PC-3 (cell line): ENCODE data around the gene DNAL4. TPM values are rescaled to one million over a fixed set of nuclear protein-coding genes. Genes with fewer than 3 reads are reported as not detected.

Source experiments
- ATAC-seq: fragments of 200-7000 bp; cut with Tn5 transposase; 2 replicates; pipeline ENCODE4 v1.9.1; 2020; ENCODE audit warnings: mild to moderate bottlenecking, moderate library complexity
- BruUV-seq: library from RNA; stranded (reverse); fragments of 400-500 nt; replicated peaks from 2 replicates; lab custom pipeline; 2021; lab: Mats Ljungman, UMichigan
- CTCF ChIA-PET: fragments of 300-600 bp; sonication (Branson Sonifier 250); formaldehyde crosslinking; loops from one replicate; lab custom pipeline; 2022; ENCODE audit warnings: antibody characterized with exemption; lab: Charles Lee
- POLR2A ChIA-PET: fragments of 300-600 bp; sonication (Branson Sonifier 250); formaldehyde crosslinking; loops from one replicate; lab custom pipeline; 2022; ENCODE audit warnings: antibody characterized with exemption; ENCODE audit not compliant: unreplicated experiment; lab: Charles Lee
- DNase-seq: peaks from one replicate; pipeline ENCODE4 v3.0.0-alpha.2; 2015
- H2AFZ ChIP-seq: fragments of 300-600 bp; sonication (generic); 2 replicates; pipeline ENCODE4 v1.6.0; 2016; ENCODE audit warnings: antibody characterized with exemption, low read length
- H3F3A ChIP-seq: fragments of 300-600 bp; sonication (generic); one replicate; pipeline ENCODE4 v1.6.0; 2017; ENCODE audit warnings: antibody characterized with exemption, low read length, control low read depth, mild to moderate bottlenecking; ENCODE audit not compliant: unreplicated experiment
- H3K27ac ChIP-seq: fragments of 300-600 bp; sonication (generic); 2 replicates; pipeline ENCODE4 v1.5.1; 2016; ENCODE audit warnings: mild to moderate bottlenecking, low read length
- H3K27me3 ChIP-seq: fragments of 300-600 bp; sonication (generic); 2 replicates; pipeline ENCODE4 v1.6.1; 2016; ENCODE audit warnings: low read length, mixed read lengths
- H3K36me3 ChIP-seq: fragments of 300-600 bp; sonication (generic); 2 replicates; pipeline ENCODE4 v1.6.1; 2016; ENCODE audit warnings: low read depth, mixed run types, low read length, mixed read lengths
- H3K4me1 ChIP-seq: fragments of 300-600 bp; sonication (generic); 2 replicates; pipeline ENCODE4 v1.5.1; 2016; ENCODE audit warnings: low read length; ENCODE audit not compliant: insufficient read depth
- H3K4me2 ChIP-seq: fragments of 300-600 bp; sonication (generic); 2 replicates; pipeline ENCODE4 v1.6.0; 2016; ENCODE audit warnings: low read length
- H3K4me3 ChIP-seq: fragments of 300-600 bp; sonication (generic); 2 replicates; pipeline ENCODE4 v1.5.1; 2016; ENCODE audit warnings: mild to moderate bottlenecking, low read length, mixed read lengths
- H3K79me2 ChIP-seq: fragments of 300-600 bp; sonication (generic); 2 replicates; pipeline ENCODE4 v1.6.1; 2017; ENCODE audit warnings: low read length, mixed read lengths
- H3K9ac ChIP-seq: fragments of 300-600 bp; sonication (generic); 2 replicates; pipeline ENCODE4 v1.6.0; 2016; ENCODE audit warnings: mild to moderate bottlenecking, low read length
- H3K9me2 ChIP-seq: fragments of 300-600 bp; sonication (generic); replicated peaks from 2 replicates; pipeline ENCODE4 v1.6.1; 2016; ENCODE audit warnings: mixed run types, low read length, mixed read lengths
- H3K9me3 ChIP-seq: fragments of 300-600 bp; sonication (generic); 2 replicates; pipeline ENCODE4 v1.6.1; 2016; ENCODE audit warnings: low read length, mixed read lengths
- H4K20me1 ChIP-seq: fragments of 300-600 bp; sonication (generic); 2 replicates; pipeline ENCODE4 v1.6.1; 2016; ENCODE audit warnings: low read length, mixed read lengths
- CTCF ChIP-seq: fragments of 300-600 bp; sonication (generic); conservative IDR thresholded peaks from 2 replicates; pipeline ENCODE4 v1.5.1; 2017; ENCODE audit warnings: antibody characterized with exemption, low read depth, mild to moderate bottlenecking, low read length
- EZH2 ChIP-seq: fragments of 300-600 bp; sonication (generic); IDR thresholded peaks from one replicate; pipeline ENCODE4 v1.6.1; 2017; ENCODE audit warnings: antibody characterized with exemption, mild to moderate bottlenecking, low read length; ENCODE audit not compliant: unreplicated experiment
- EZH2phosphoT487 ChIP-seq: fragments of 300-600 bp; sonication (generic); IDR thresholded peaks from 2 replicates; pipeline ENCODE4 v1.6.1; 2018; ENCODE audit warnings: mild to moderate bottlenecking, antibody characterized with exemption, low read length, borderline replicate concordance
- intact Hi-C: fragments of 100-400 bp; cut with micrococcal nuclease; formaldehyde crosslinking; loops from 2 replicates; pipeline ENCODE4 v1.9.0; 2023
- total RNA-seq: library from RNA; depleted of rRNA; stranded (reverse); fragments of >200 nt; gene quantifications from 2 replicates; pipeline ENCODE4 v1.2.3, GENCODE V29; 2014

Gene DNAL4
- total RNA-seq, 1 experiment from 2014 or later, result 22.5 TPM

GRCh38 chr22:38759005-38759404 lies 34.9 kb downstream of the DNAL4 start:
- peaks cover 20% of the 10 kb centered on the region for H3K4me1 ChIP-seq
- TF ChIP-seq CTCF, result no peak
- no peak for TF ChIP-seq EZH2
- no peak for TF ChIP-seq EZH2phosphoT487
- H3K9ac ChIP-seq, result no peak overlapping the region
- CTCF ChIA-PET, result no interaction called here
- DNase-seq (no peak), ATAC-seq (no peak)
- no TSS peak for BruUV-seq
- peaks cover 8% of the 10 kb centered on the region for H3K79me2 ChIP-seq
- no peak overlapping the region for H3K27ac ChIP-seq
- H3K9me2 ChIP-seq, result no peaks in the 10 kb centered on the region
- H3K4me3 ChIP-seq, result no peak overlapping the region
- H3K27me3 ChIP-seq, result no peaks in the 10 kb centered on the region
- H3F3A ChIP-seq, result no peaks in the 10 kb centered on the region
- H2AFZ ChIP-seq, result no peak overlapping the region
- no peak overlapping the region for H3K4me2 ChIP-seq
- no peaks in the 10 kb centered on the region for H4K20me1 ChIP-seq
- POLR2A ChIA-PET, result no interaction called here
- H3K9me3 ChIP-seq, result no peaks in the 10 kb centered on the region
- no peaks in the 10 kb centered on the region for H3K36me3 ChIP-seq
- intact Hi-C loops, result no loop called here

GRCh38 chr22:38758276-38758945 lies 35.5 kb downstream of the DNAL4 start:
- no peaks in the 10 kb centered on the region for H3K36me3 ChIP-seq
- H3K27me3 ChIP-seq, result no peaks in the 10 kb centered on the region
- DNase-seq (no peak), ATAC-seq (no peak)
- no peaks in the 10 kb centered on the region for H3F3A ChIP-seq
- H3K4me1 ChIP-seq, result peaks cover 23% of the 10 kb centered on the region
- ChIA-PET CTCF (no interaction called here), POLR2A (no interaction called here)
- no peak overlapping the region for H3K4me3 ChIP-seq
- BruUV-seq, result no TSS peak
- no peak overlapping the region for H3K4me2 ChIP-seq
- no peaks in the 10 kb centered on the region for H3K9me2 ChIP-seq
- no peak overlapping the region for H2AFZ ChIP-seq
- TF ChIP-seq EZH2, result no peak
- TF ChIP-seq EZH2phosphoT487, result no peak
- no peak for TF ChIP-seq CTCF
- H3K9me3 ChIP-seq, result no peaks in the 10 kb centered on the region
- intact Hi-C loops, result no loop called here
- peaks cover 14% of the 10 kb centered on the region for H3K79me2 ChIP-seq
- no peak overlapping the region for H3K27ac ChIP-seq
- H4K20me1 ChIP-seq, result no peaks in the 10 kb centered on the region
- H3K9ac ChIP-seq, result no peak overlapping the region

- TF ChIP-seq EZH2phosphoT487 (no peak), EZH2 (no peak), CTCF (no peak)
- peak overlapping the region; percentile 95 for H3K4me2 ChIP-seq
Observed at GRCh38 chr22:38757464-38757757, 36.5 kb downstream of the DNAL4 start.

More at GRCh38 chr22:38757464-38757757, 36.5 kb downstream of the DNAL4 start:
- H3K27ac ChIP-seq, result no peak overlapping the region
- BruUV-seq, result no TSS peak
- ChIA-PET POLR2A (no interaction called here), CTCF (no interaction called here)
- no peak overlapping the region for H3K9ac ChIP-seq
- no peaks in the 10 kb centered on the region for H3K9me3 ChIP-seq
- ATAC-seq, result no peak
- H3K36me3 ChIP-seq, result no peaks in the 10 kb centered on the region
- no peak overlapping the region; the same call in 1 of the 2 replicates for H3K4me3 ChIP-seq
- intact Hi-C loops, result no loop called here
- H3K9me2 ChIP-seq, result no peaks in the 10 kb centered on the region
- H2AFZ ChIP-seq, result no peak overlapping the region
- H3F3A ChIP-seq, result no peaks in the 10 kb centered on the region
- no peaks in the 10 kb centered on the region for H4K20me1 ChIP-seq
- no peaks in the 10 kb centered on the region for H3K27me3 ChIP-seq
- DNase-seq, result no peak
- H3K79me2 ChIP-seq, result peaks cover 15% of the 10 kb centered on the region
- peaks cover 23% of the 10 kb centered on the region for H3K4me1 ChIP-seq
